Caco-2 (cell line): ENCODE measurements around the gene CYTH2. TPM values are rescaled to one million over a fixed set of nuclear protein-coding genes. Genes with fewer than 3 reads are reported as not detected.

ENCODE experiments used
- BruUV-seq: library from RNA; stranded (reverse); fragments of 400-500 nt; replicated peaks from 2 replicates; lab custom pipeline; 2021; lab: Mats Ljungman, UMichigan
- CTCF ChIA-PET: fragments of 300-600 bp; sonication (Branson Sonifier 250); formaldehyde crosslinking; loops from one replicate; lab custom pipeline; 2022; ENCODE audit warnings: antibody characterized with exemption; lab: Charles Lee
- POLR2A ChIA-PET: fragments of 300-600 bp; sonication (Branson Sonifier 250); formaldehyde crosslinking; loops from one replicate; lab custom pipeline; 2022; ENCODE audit warnings: antibody characterized with exemption; lab: Charles Lee
- DNase-seq, 2 experiments: peaks; one replicate each; pipeline versions ENCODE4 v3.0.0 to v3.0.0-alpha.2; 2020 to 2022
- H3K27me3 ChIP-seq: replicated peaks from 2 replicates; pipeline ENCODE4 v1.6.0; 2011; ENCODE audit warnings: low read length; ENCODE audit not compliant: control insufficient read depth, insufficient read depth
- H3K36me3 ChIP-seq: 2 replicates; pipeline ENCODE4 v1.5.1; 2011; ENCODE audit warnings: low read length; ENCODE audit not compliant: control insufficient read depth, insufficient read depth
- H3K4me1 ChIP-seq: fragments of 250-450 bp; sonication (Bioruptor Pico); 2 replicates; pipeline ENCODE4 v1.5.1; 2020; ENCODE audit warnings: mild to moderate bottlenecking
- H3K4me3 ChIP-seq: 2 replicates; pipeline ENCODE4 v1.5.1; 2011; ENCODE audit warnings: low read depth, mild to moderate bottlenecking, control low read depth, low read length
- H3K9me3 ChIP-seq: fragments of 250-450 bp; sonication (Bioruptor Pico); 2 replicates; pipeline ENCODE4 v1.5.1; 2020; ENCODE audit warnings: mild to moderate bottlenecking, moderate library complexity
- H3K27ac Mint-ChIP-seq: one replicate; pipeline ENCODE4 v1.8.0; 2022; ENCODE audit warnings: mixed read lengths; ENCODE audit not compliant: unreplicated experiment
- H3K27me3 Mint-ChIP-seq: one replicate; pipeline ENCODE4 v1.8.0; 2022; ENCODE audit warnings: mixed read lengths; ENCODE audit not compliant: insufficient read depth, unreplicated experiment
- H3K36me3 Mint-ChIP-seq: one replicate; pipeline ENCODE4 v1.8.0; 2022; ENCODE audit warnings: mild to moderate bottlenecking, mixed read lengths; ENCODE audit not compliant: insufficient read depth, unreplicated experiment
- H3K4me1 Mint-ChIP-seq: one replicate; pipeline ENCODE4 v1.8.0; 2022; ENCODE audit warnings: low read depth, mixed read lengths; ENCODE audit not compliant: unreplicated experiment
- H3K4me3 Mint-ChIP-seq: one replicate; pipeline ENCODE4 v1.8.0; 2022; ENCODE audit warnings: mild to moderate bottlenecking, moderate library complexity, mixed read lengths; ENCODE audit not compliant: unreplicated experiment
- H3K9me3 Mint-ChIP-seq: one replicate; pipeline ENCODE4 v1.8.0; 2022; ENCODE audit warnings: mixed read lengths; ENCODE audit not compliant: unreplicated experiment
- CTCF ChIP-seq, 2 experiments: fragments of 200-600 bp in 1 of 2; IDR thresholded peaks; 1 replicate in 1 of 2; 2 replicates in 1 of 2; pipeline versions ENCODE4 v1.5.1 to v1.8.0; 2011 to 2022; ENCODE audit warnings: antibody characterized with exemption in 1 of 2, control low read depth in 1 of 2, inconsistent platforms in 1 of 2, low read depth in 1 of 2, low read length in 1 of 2, mild to moderate bottlenecking in 1 of 2, moderate library complexity in 1 of 2; ENCODE audit not compliant: insufficient read depth in 1 of 2, severe bottlenecking in 1 of 2, unreplicated experiment in 1 of 2
- intact Hi-C: fragments of 100-400 bp; cut with micrococcal nuclease; formaldehyde crosslinking; loops from one replicate; pipeline ENCODE4 v1.10.0; 2022; ENCODE audit not compliant: unreplicated experiment
- total RNA-seq: library from RNA; stranded (reverse); gene quantifications from 2 replicates; pipeline ENCODE4 v1.2.3, GENCODE V29; 2022

The CYTH2 gene
- total RNA-seq, 1 experiment from 2014 or later: 74.6 TPM

DNA sequence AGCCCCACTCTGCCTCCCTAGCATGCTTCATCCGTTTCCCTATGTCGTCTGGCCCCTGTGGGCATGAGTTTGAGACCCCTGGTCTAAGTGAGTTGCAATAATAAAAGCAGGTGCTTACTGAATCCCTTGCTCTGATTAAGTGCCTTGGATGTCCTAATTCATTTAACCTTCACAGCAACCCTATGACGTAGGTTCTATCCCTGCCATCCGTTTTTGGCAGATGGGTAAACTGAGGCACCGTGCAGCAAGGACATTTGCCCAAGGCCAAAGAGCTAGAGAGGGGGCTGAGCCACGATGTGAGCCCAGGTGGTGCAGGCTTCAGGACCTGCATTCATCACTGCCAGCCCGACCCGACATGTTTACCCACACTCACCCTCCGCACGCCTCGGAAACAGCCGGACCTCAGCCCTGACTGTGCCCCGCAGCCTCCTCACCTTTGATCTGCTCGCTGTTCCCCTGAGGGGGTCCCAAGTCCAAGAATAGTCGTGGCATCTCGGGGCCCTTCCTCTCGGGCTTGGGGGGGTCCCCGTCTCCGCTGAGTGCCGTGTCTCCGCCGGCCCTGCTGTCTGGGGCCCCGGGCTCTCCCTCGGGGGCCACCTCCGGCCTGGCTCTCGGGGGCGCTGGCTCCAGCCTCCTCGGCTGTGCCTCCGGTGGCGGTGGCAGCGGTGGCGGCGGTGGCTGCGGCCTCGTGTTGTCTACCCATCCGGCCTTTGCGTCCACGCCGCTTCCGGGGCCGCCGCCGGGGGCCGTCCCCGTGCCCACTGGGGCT is 28.0 kb downstream of the CYTH2 start:
- no peak for TF ChIP-seq CTCF (IDR thresholded peaks at IDR 0.05; ENCODE audit: insufficient read depth in 1 of 2, low read depth in 1 of 2, low read length in 1 of 2, severe bottlenecking in 1 of 2, unreplicated experiment in 1 of 2)
- DNase-seq: no peak
- ChIA-PET POLR2A (no interaction called here), CTCF (no interaction called here)
- BruUV-seq: no TSS peak
- Histone ChIP-seq H3K4me3 (no peak overlapping the region), H3K9me3 (no peaks in the 10 kb centered on the region), H3K4me1 (peaks cover 24% of the 10 kb centered on the region), H3K36me3 (no peaks in the 10 kb centered on the region; the same call in 1 of the 2 replicates), H3K27me3 (no peaks in the 10 kb centered on the region)
- no peak overlapping the region for H3K27ac Mint-ChIP-seq
- peaks cover 35% of the 10 kb centered on the region for H3K4me1 Mint-ChIP-seq
- peaks cover 51% of the 10 kb centered on the region for H3K36me3 Mint-ChIP-seq
- no peaks in the 10 kb centered on the region for H3K9me3 Mint-ChIP-seq
- no peak overlapping the region for H3K4me3 Mint-ChIP-seq
- intact Hi-C loops: no loop called here
- no peaks in the 10 kb centered on the region for H3K27me3 Mint-ChIP-seq

GRCh38 chr19:48497728-48498594 is 28.8 kb downstream of the CYTH2 start:
- TF ChIP-seq CTCF (IDR thresholded peaks at IDR 0.05; ENCODE audit: insufficient read depth in 1 of 2, low read depth in 1 of 2, low read length in 1 of 2, severe bottlenecking in 1 of 2, unreplicated experiment in 1 of 2): no peak
- Histone ChIP-seq H3K27me3 (no peaks in the 10 kb centered on the region), H3K4me1 (peaks cover 27% of the 10 kb centered on the region), H3K36me3 (no peaks in the 10 kb centered on the region; the same call in 1 of the 2 replicates), H3K4me3 (no peak overlapping the region), H3K9me3 (no peaks in the 10 kb centered on the region)
- Mint-ChIP-seq H3K36me3 (peaks cover 46% of the 10 kb centered on the region), H3K4me1 (peaks cover 28% of the 10 kb centered on the region), H3K4me3 (no peak overlapping the region), H3K9me3 (no peaks in the 10 kb centered on the region), H3K27ac (no peak overlapping the region), H3K27me3 (no peaks in the 10 kb centered on the region)
- intact Hi-C loops: no loop called here
- no peak for DNase-seq
- ChIA-PET POLR2A (no interaction called here), CTCF (no interaction called here)
- BruUV-seq: no TSS peak

DNA sequence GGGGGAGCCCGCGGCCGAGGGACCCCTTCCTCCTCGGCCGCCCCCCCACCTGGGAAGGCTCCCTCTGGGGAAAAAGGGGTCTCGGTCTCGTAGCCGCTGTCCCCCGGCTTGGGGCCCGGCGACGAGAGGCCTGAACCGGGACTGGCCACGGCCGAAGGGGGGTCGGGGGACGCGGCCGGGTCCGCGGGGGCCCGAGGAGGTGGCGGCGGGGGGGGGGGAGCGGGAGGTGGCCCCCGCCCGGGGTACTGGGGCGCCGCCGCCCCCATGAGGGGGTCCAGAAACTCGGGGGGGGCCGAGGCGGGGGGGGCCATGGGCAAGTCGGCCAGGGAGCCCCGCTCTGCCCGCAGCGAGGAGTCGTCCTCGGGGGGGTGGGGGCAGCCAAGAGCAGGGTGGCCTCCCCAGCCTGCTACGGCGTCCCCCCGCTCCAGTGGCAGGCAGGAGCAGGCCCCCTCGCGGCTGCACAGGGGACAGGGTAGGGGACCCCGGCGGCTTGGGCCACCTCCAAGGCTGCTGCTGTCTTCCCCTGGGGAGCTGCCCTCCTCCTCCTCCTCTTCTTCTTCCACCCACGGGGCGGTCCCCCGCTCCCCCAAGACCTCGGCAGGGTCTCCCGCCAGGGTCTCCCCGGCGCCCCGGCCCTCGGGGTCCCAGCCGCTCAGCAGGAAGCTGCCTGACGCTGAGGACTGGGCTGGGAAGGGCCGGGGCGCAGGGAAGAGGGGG is 29.6 kb downstream of the CYTH2 start:
- no TSS peak for BruUV-seq
- Mint-ChIP-seq H3K27me3 (no peaks in the 10 kb centered on the region), H3K9me3 (no peaks in the 10 kb centered on the region), H3K4me3 (no peak overlapping the region), H3K36me3 (peaks cover 40% of the 10 kb centered on the region), H3K27ac (no peak overlapping the region), H3K4me1 (peaks cover 36% of the 10 kb centered on the region)
- Histone ChIP-seq H3K36me3 (no peaks in the 10 kb centered on the region; the same call in 1 of the 2 replicates), H3K9me3 (no peaks in the 10 kb centered on the region), H3K27me3 (no peaks in the 10 kb centered on the region), H3K4me1 (peaks cover 27% of the 10 kb centered on the region), H3K4me3 (no peak overlapping the region)
- DNase-seq: no peak
- TF ChIP-seq CTCF (IDR thresholded peaks at IDR 0.05; ENCODE audit: insufficient read depth in 1 of 2, low read depth in 1 of 2, low read length in 1 of 2, severe bottlenecking in 1 of 2, unreplicated experiment in 1 of 2): no peak
- intact Hi-C loops: no loop called here
- CTCF ChIA-PET: no interaction called here
- POLR2A ChIA-PET: no interaction called here
